A549 (cell line): ENCODE measurements around the gene TNIK. TPM values are rescaled to one million over a fixed set of nuclear protein-coding genes. Genes with fewer than 3 reads are reported as not detected.

Source experiments
- ATAC-seq, 2 experiments: fragments of 200-7000 bp in 1 of 2; fragments of >200 bp in 1 of 2; cut with Nextera tagmentation in 1 of 2; cut with Tn5 transposase in 1 of 2; 3 replicates each; pipeline versions ENCODE4 v1.8.0 to v1.9.1; 2018 to 2020; ENCODE audit warnings: mild to moderate bottlenecking in 1 of 2, moderate library complexity in 1 of 2
- CTCF ChIA-PET: fragments of 300-600 bp; sonication (Branson Sonifier 250); formaldehyde crosslinking; extraction: SDS; loops from one replicate; lab custom pipeline; 2021; ENCODE audit warnings: antibody characterized with exemption, inconsistent platforms; lab: Yijun Ruan, JAX
- POLR2A ChIA-PET: fragments of 350-600 bp; formaldehyde crosslinking; extraction: SDS; loops from one replicate; lab custom pipeline; 2021; ENCODE audit warnings: antibody characterized with exemption, inconsistent platforms; lab: Yijun Ruan, JAX
- DNase-seq, 2 experiments: peaks; one replicate each; pipeline versions ENCODE4 v3.0.0 to v3.0.0-alpha.2; 2011 to 2016; ENCODE audit warnings: low read depth in 1 of 2, low spot score in 1 of 2
- FAIRE-seq: peaks from 2 replicates; lab custom pipeline; 2011; peaks lifted over from hg19 to GRCh38; lab: Jason Lieb, UNC
- H3K27ac ChIP-seq, 2 experiments: fragments of >200 bp; sonication (Bioruptor Twin); formaldehyde crosslinking; 3 replicates each; pipeline ENCODE4 v1.5.1; 2016 to 2017
- H3K4me1 ChIP-seq: fragments of >200 bp; sonication (Bioruptor Twin); formaldehyde crosslinking; 3 replicates; pipeline ENCODE4 v1.6.1; 2016
- H3K4me2 ChIP-seq: fragments of >200 bp; sonication (Bioruptor Twin); formaldehyde crosslinking; 3 replicates; pipeline ENCODE4 v1.6.1; 2016
- H3K4me3 ChIP-seq: fragments of >200 bp; sonication (Bioruptor Twin); formaldehyde crosslinking; 3 replicates; pipeline ENCODE4 v1.5.1; 2016
- H3K9me3 ChIP-seq: fragments of >200 bp; sonication (Bioruptor Twin); formaldehyde crosslinking; 3 replicates; pipeline ENCODE4 v1.6.1; 2016
- CBX2 ChIP-seq: fragments of 200-600 bp; sonication (generic); IDR thresholded peaks from 2 replicates; pipeline ENCODE4 v1.6.1; 2016; ENCODE audit warnings: low read depth, mild to moderate bottlenecking, borderline replicate concordance
- CBX8 ChIP-seq: fragments of 200-600 bp; sonication (generic); IDR thresholded peaks from 2 replicates; pipeline ENCODE4 v1.6.1; 2016
- EHMT2 ChIP-seq: fragments of 200-600 bp; sonication (generic); IDR thresholded peaks from 2 replicates; pipeline ENCODE4 v1.6.1; 2016; ENCODE audit warnings: antibody characterized with exemption, low read depth, mild to moderate bottlenecking, moderate library complexity
- EP300 ChIP-seq, 2 experiments: fragments of >200 bp; sonication (Bioruptor Twin); formaldehyde crosslinking; IDR thresholded peaks; 2 replicates in 1 of 2; 3 replicates in 1 of 2; pipeline ENCODE4 v1.6.1; 2016 to 2017
- HDAC2 ChIP-seq: fragments of 200-600 bp; sonication (generic); IDR thresholded peaks from 2 replicates; pipeline ENCODE4 v1.6.1; 2016
- HEYL ChIP-seq: fragments of 250-450 bp; sonication (Bioruptor Pico); IDR thresholded peaks from 2 replicates; pipeline ENCODE4 v1.8.0; 2021; ENCODE audit warnings: mild to moderate bottlenecking, moderate library complexity
- NFE2L2 ChIP-seq: fragments of 150-350 bp; conservative IDR thresholded peaks from 2 replicates; pipeline ENCODE4 v1.6.1; 2014; ENCODE audit warnings: low read length
- NPAS2 ChIP-seq: fragments of 250-450 bp; sonication (Bioruptor Pico); IDR thresholded peaks from 2 replicates; pipeline ENCODE4 v1.8.0; 2022; ENCODE audit warnings: mild to moderate bottlenecking, moderate library complexity, borderline replicate concordance
- PHF8 ChIP-seq: fragments of 200-600 bp; sonication (generic); IDR thresholded peaks from 2 replicates; pipeline ENCODE4 v1.6.1; 2016; ENCODE audit warnings: low read depth, mild to moderate bottlenecking, antibody characterized with exemption, moderate library complexity, borderline replicate concordance
- POLR2AphosphoS2 ChIP-seq: conservative IDR thresholded peaks from 2 replicates; pipeline ENCODE4 v1.6.1; 2012; ENCODE audit warnings: low read length, improper control_type of control experiment, inconsistent platforms
- RFX5 ChIP-seq: fragments of 450-650 bp; IDR thresholded peaks from 2 replicates; pipeline ENCODE4 v1.7.1; 2014; ENCODE audit warnings: antibody characterized with exemption, mild to moderate bottlenecking, moderate library complexity
- SREBF2 ChIP-seq: fragments of 450-650 bp; IDR thresholded peaks from 2 replicates; pipeline ENCODE4 v1.6.1; 2014; ENCODE audit warnings: mild to moderate bottlenecking, moderate library complexity
- TP53 ChIP-seq: fragments of 250-450 bp; sonication (Bioruptor Pico); IDR thresholded peaks from 2 replicates; pipeline ENCODE4 v1.5.0; 2021; ENCODE audit warnings: mild to moderate bottlenecking, moderate library complexity
- ZC3H11A ChIP-seq: fragments of 450-650 bp; IDR thresholded peaks from 2 replicates; pipeline ENCODE4 v1.6.1; 2014; ENCODE audit warnings: antibody characterized with exemption, mild to moderate bottlenecking
- ZFP36 ChIP-seq: fragments of 450-650 bp; IDR thresholded peaks from 2 replicates; pipeline ENCODE4 v1.6.1; 2014; ENCODE audit warnings: borderline replicate concordance; ENCODE audit not compliant: partially characterized antibody
- ZNF302 ChIP-seq: fragments of 250-450 bp; sonication (Bioruptor Pico); IDR thresholded peaks from 2 replicates; pipeline ENCODE4 v1.9.0; 2021; ENCODE audit warnings: inconsistent platforms, mild to moderate bottlenecking, moderate library complexity
- ZSCAN20 ChIP-seq: fragments of 250-450 bp; sonication (Bioruptor Pico); IDR thresholded peaks from 2 replicates; pipeline ENCODE4 v1.8.0; 2022; ENCODE audit warnings: mild to moderate bottlenecking, moderate library complexity
- WGBS: methylation state at CpG from one replicate; pipeline ENCODE4 v1.1.6; 2017; ENCODE audit errors: missing lambda C conversion rate; 5-methylcytosine and 5-hydroxymethylcytosine counted together
- polyA plus RNA-seq, 4 experiments: library from polyadenylated mRNA; depleted of rRNA in 3 of 4; stranded (reverse); fragments of >200 nt; fragmentation: RNase III in 1 of 4; extraction: RNeasy Plus Mini Kit Qiagen cat#74134 plus additional on column Dnase treatment in 1 of 4; gene quantifications; 2 replicates in 3 of 4; 3 replicates in 1 of 4; pipeline ENCODE4 v1.2.3, GENCODE V29; 2011 to 2017
- TF ChIP-seq, protein P1 (sequence below): fragments of 450-650 bp; IDR thresholded peaks from 2 replicates; pipeline ENCODE4 v1.6.1; 2014; ENCODE audit warnings: antibody characterized with exemption
- TF ChIP-seq, protein P2 (sequence below): fragments of >200 bp; sonication (Bioruptor Twin); formaldehyde crosslinking; IDR thresholded peaks from 2 replicates; pipeline ENCODE4 v1.6.1; 2016
- TF ChIP-seq, protein P3 (sequence below): fragments of 200-600 bp; sonication (generic); IDR thresholded peaks from 2 replicates; pipeline ENCODE4 v1.6.1; 2016; ENCODE audit warnings: antibody characterized with exemption, mild to moderate bottlenecking, moderate library complexity
- TF ChIP-seq, protein P4 (sequence below): fragments of >200 bp; sonication (Bioruptor Twin); formaldehyde crosslinking; IDR thresholded peaks from 3 replicates; pipeline ENCODE4 v1.6.1; 2016
- TF ChIP-seq, protein P5 (sequence below): IDR thresholded peaks from 2 replicates; pipeline ENCODE4 v1.6.1; 2012

The TNIK gene
- polyA plus RNA-seq, 2 of the 4 experiments (the other 2 are of a cell fraction): 1.6 to 1.8 TPM

DNA sequence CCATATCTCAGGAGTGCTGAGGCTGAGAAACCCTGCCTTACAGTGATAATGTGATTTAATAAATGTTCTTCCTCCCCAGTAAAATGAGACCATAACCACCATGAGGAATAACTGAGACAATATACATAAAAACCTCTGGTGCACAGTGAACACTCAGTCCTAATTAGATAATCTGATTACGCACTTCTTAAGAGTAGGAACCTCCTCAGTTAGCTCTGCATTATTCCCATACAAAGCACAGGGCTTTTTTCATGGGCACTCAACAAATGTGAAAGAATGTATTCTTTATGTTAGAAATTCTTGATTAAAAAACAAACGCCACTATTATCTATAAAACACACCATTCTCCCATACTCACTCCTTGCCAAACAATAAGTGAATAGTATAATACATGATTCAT lies 97.0 kb downstream of the TNIK start:
- POLR2A ChIA-PET: no interaction called here
- Histone ChIP-seq H3K4me2 (no peak overlapping the region), H3K27ac (no peak overlapping the region), H3K9me3 (no peaks in the 10 kb centered on the region), H3K4me3 (no peak overlapping the region), H3K4me1 (0 out of 3 replicates have a peak, but pooled peaks cover 3% of the 10 kb centered on the region)
- DNase-seq: no peak
- 90% methylated on average over 2 of the region's 2 CpGs for WGBS
- FAIRE-seq: no peak
- no peak for ATAC-seq
- CTCF ChIA-PET: interaction anchor here (0.6 kb wide), 1 partner anchor 97 kb away, joined by 3 read pairs; no protein-coding TSS in a partner anchor
- TF ChIP-seq TP53 (CRISPR knock-in tag): no peak
- no peak for TF ChIP-seq CBX8
- no peak for TF ChIP-seq HDAC2
- TF ChIP-seq, protein P1, sequence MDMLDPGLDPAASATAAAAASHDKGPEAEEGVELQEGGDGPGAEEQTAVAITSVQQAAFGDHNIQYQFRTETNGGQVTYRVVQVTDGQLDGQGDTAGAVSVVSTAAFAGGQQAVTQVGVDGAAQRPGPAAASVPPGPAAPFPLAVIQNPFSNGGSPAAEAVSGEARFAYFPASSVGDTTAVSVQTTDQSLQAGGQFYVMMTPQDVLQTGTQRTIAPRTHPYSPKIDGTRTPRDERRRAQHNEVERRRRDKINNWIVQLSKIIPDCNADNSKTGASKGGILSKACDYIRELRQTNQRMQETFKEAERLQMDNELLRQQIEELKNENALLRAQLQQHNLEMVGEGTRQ: no peak
- TF ChIP-seq EHMT2: no peak
- TF ChIP-seq EP300 (IDR thresholded peaks at IDR 0.05): no peak
- TF ChIP-seq, protein P2, sequence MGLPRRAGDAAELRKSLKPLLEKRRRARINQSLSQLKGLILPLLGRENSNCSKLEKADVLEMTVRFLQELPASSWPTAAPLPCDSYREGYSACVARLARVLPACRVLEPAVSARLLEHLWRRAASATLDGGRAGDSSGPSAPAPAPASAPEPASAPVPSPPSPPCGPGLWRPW: no peak
- TF ChIP-seq ZFP36: no peak
- no peak for TF ChIP-seq PHF8

DNA sequence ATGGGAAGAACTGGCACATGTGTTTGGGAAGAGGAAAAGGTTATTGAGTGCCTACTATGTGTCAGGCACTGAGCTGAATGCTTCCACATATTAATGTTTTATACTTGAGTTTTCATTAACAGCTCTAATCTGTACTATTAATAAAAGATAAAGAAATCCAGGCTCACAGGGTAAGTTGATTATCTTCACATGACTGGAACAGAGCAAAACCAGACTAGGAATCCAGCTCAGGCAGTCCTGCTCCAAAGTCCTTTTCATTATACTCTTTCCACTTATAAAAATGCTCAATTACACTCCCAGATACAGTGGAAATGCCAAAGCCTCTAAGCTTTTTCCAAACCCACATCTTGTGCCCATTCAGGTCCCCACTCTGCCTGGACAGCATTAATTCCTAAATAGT lies 97.6 kb downstream of the TNIK start:
- POLR2A ChIA-PET: no interaction called here
- Histone ChIP-seq H3K4me2 (no peak overlapping the region), H3K4me3 (no peak overlapping the region), H3K4me1 (0 out of 3 replicates have a peak, but pooled peaks cover 3% of the 10 kb centered on the region), H3K27ac (no peak overlapping the region), H3K9me3 (no peaks in the 10 kb centered on the region)
- no peak for FAIRE-seq
- TF ChIP-seq ZFP36: no peak
- TF ChIP-seq, protein P3, sequence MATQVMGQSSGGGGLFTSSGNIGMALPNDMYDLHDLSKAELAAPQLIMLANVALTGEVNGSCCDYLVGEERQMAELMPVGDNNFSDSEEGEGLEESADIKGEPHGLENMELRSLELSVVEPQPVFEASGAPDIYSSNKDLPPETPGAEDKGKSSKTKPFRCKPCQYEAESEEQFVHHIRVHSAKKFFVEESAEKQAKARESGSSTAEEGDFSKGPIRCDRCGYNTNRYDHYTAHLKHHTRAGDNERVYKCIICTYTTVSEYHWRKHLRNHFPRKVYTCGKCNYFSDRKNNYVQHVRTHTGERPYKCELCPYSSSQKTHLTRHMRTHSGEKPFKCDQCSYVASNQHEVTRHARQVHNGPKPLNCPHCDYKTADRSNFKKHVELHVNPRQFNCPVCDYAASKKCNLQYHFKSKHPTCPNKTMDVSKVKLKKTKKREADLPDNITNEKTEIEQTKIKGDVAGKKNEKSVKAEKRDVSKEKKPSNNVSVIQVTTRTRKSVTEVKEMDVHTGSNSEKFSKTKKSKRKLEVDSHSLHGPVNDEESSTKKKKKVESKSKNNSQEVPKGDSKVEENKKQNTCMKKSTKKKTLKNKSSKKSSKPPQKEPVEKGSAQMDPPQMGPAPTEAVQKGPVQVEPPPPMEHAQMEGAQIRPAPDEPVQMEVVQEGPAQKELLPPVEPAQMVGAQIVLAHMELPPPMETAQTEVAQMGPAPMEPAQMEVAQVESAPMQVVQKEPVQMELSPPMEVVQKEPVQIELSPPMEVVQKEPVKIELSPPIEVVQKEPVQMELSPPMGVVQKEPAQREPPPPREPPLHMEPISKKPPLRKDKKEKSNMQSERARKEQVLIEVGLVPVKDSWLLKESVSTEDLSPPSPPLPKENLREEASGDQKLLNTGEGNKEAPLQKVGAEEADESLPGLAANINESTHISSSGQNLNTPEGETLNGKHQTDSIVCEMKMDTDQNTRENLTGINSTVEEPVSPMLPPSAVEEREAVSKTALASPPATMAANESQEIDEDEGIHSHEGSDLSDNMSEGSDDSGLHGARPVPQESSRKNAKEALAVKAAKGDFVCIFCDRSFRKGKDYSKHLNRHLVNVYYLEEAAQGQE: no peak
- TF ChIP-seq NPAS2: no peak
- no peak for TF ChIP-seq NFE2L2
- TF ChIP-seq POLR2AphosphoS2: no peak
- TF ChIP-seq ZSCAN20 (CRISPR knock-in tag): no peak
- TF ChIP-seq ZC3H11A: no peak
- no peak for TF ChIP-seq SREBF2
- no peak for TF ChIP-seq CBX2
- no peak for TF ChIP-seq ZNF302 (CRISPR knock-in tag)
- no peak for TF ChIP-seq RFX5
- TF ChIP-seq, protein P4, sequence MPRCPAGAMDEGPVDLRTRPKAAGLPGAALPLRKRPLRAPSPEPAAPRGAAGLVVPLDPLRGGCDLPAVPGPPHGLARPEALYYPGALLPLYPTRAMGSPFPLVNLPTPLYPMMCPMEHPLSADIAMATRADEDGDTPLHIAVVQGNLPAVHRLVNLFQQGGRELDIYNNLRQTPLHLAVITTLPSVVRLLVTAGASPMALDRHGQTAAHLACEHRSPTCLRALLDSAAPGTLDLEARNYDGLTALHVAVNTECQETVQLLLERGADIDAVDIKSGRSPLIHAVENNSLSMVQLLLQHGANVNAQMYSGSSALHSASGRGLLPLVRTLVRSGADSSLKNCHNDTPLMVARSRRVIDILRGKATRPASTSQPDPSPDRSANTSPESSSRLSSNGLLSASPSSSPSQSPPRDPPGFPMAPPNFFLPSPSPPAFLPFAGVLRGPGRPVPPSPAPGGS: no peak
- TF ChIP-seq HEYL (CRISPR knock-in tag): no peak
- TF ChIP-seq, protein P5, sequence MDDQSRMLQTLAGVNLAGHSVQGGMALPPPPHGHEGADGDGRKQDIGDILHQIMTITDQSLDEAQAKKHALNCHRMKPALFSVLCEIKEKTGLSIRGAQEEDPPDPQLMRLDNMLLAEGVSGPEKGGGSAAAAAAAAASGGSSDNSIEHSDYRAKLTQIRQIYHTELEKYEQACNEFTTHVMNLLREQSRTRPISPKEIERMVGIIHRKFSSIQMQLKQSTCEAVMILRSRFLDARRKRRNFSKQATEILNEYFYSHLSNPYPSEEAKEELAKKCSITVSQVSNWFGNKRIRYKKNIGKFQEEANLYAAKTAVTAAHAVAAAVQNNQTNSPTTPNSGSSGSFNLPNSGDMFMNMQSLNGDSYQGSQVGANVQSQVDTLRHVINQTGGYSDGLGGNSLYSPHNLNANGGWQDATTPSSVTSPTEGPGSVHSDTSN: no peak
- CTCF ChIA-PET: interaction anchor here (0.6 kb wide), 1 partner anchor 97 kb away, joined by 3 read pairs; no protein-coding TSS in a partner anchor
- no peak for DNase-seq
- ATAC-seq: no peak
